HG02981 (cell line): ENCODE measurements around the gene CST7.

Source experiments
- ATAC-seq: cut with Tn5 transposase; IDR thresholded peaks from one replicate; pipeline ENCODE4 v1.9.1; 2021; ENCODE audit warnings: mild to moderate bottlenecking, moderate library complexity; ENCODE audit not compliant: unreplicated experiment

CST7 gene

DNA sequence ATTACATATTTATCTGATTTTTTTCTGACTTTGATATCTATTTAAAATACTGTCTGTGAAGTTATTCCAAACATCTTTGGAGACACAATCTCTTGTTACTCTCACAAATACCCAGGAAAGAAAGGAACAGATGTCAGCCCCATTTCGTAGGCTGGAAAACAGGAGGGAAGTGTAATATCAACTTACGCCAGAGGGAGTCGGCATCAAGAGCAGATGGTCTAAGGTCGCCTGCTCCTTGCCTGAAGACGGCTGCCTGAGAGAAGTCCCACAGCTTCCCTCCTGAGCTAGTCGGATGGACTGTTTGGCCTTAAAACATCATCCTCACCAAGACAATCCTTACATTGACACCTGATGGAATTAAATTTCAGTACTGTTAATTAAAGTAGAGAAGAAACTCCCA lies 13.4 kb downstream of the CST7 start:
- ATAC-seq: no peak

DNA sequence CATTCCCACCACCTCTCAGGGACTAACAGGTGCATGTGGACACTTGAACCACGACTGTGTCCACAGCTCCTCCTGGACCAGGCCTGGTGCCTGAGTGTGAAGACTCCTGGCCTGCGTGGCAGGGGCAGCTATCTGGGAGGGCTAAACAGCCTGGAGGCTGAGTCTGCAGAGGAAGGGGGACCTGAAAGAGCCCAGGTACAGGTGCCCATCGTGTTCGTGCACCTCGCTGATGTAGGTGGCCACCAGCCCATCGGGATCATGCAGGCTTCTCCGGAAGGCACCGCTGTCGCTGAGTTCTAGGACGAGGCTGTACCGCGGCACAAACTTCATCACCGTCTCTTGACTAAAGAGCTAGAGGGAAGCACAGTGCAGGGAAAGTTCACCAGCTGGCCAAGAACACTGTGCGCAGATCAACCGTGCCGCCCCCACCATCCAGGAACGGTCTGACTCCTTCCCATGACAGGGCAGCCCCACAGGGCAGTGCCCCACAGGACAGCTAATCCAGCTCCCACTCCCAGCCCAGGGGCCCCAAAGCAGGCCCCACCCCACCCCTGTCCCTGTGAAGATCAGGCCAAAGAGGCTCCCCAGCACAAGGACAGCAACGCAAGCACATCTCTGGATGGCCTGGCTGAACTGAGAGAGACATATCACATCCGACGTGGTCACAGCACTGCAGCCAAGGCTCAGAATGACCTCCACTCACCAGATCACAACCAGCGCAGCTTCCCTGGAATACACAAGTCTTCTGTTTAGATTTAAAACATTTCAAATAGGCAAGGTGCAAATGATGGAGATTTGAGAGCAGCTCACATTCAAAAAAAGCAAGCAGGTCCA lies 14.8 kb downstream of the CST7 start:
- ATAC-seq: no peak

DNA sequence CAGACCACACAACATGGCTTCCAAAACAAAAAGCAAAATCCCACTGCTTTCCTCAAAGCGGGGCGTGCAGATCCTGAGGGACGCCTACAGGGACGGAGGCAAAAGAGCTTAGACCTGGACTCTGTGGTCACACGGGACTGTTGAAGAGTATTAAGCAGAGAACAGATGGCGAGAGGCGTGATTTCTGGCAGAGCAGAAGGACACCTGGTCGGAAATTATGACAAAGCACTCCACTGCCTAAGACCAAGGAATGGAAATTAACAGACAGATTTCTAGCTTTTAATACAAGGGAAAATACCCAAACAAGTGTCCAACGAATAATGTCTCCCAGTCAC lies 15.4 kb downstream of the CST7 start:
- ATAC-seq: no peak

DNA sequence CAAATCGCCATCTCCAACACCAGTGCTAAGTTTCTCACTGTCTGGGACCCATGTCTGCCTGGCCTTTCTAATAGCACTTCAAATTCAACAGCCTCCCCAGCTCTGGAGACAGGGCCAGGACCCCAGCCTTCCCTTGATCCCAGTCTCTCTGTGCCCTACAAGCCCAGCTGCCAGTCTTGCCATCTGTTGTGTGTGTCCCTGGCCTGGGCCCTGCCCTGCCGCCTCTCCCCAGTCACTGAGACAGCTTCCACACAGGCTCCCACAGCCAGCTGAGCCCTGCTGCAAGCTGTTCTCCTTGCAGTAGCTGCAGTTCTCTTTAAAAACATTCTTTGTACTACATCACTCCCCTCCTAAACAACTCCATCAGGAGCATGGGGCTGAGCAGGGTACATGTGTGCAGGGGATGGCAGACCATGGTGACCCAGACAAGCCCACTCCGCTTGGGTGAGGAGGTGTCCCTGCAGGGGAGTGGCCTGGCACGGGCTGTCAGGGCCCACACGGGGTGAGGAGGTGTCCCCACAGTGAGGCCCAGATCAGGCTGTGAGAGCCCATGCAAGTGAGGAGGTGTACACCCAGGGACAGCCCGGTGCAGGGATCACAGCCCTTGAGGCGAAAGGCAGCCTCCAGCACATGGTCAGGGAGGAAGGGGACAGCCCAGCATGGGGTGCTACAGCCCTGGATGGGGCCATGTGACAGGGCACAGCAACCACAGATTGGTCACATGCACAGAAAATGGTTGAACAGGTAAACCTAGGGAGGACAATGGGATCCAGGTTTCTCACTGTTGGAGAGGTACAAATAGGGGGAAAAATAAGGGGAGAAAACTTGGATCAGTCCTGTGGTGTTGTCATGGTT lies 16.2 kb downstream of the CST7 start:
- ATAC-seq: no peak

DNA sequence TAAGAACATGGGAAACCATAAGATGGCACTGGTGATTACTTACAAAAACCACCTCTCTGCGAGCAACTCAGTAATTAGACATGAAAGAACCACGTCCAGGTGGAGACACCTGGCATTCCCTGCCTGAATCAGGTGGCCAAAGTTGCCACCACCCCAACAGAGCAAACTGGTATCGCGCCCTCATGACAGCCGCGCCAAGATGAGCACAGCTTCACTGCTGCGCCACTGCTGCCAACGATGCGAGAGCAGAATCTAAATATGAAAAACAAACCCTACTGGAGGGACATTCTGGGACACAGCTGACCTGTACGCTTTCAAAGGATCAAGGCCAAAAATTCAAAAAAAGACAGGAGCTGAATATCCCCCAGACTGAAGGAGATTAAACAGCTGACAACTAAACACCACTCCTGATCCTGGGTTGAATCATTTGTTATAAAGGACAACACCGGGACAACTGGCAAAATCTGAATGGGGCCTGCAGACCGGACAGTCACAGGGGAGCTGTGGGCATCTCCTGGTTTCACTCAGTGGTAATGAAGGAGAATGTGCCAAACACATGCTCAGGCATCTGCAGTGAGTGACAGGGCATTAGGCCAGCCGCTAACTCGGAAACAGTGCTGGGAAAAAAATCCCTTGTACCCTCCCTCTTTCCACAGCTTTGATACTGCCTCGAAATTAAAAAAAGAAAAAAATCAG lies 17.4 kb downstream of the CST7 start:
- ATAC-seq: no peak

DNA sequence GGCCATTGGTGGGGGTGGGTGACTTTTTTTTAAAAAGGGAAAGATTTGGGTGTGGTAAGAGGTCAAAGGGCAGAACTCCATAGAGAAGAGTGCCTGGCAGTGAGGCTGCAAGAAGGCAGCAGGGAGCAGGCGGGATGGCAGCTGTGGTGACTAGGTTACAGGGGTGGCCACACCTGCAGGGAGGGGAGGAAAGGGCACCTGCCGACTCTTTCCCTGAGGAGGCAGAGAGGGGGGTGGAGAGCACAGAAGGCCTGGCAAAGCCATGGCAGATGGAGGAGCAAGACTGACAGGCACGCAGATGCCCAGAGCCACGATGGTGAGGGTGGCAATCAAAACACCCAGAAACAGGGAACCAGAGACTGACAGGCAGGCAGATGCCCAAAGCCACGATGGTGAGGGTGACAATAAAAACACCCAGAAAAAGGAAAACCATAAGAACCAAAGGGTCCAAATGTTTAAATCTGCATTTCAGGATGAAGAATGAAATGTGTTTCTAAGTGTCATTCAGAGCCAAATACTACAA lies 19.3 kb downstream of the CST7 start:
- ATAC-seq: no peak

DNA sequence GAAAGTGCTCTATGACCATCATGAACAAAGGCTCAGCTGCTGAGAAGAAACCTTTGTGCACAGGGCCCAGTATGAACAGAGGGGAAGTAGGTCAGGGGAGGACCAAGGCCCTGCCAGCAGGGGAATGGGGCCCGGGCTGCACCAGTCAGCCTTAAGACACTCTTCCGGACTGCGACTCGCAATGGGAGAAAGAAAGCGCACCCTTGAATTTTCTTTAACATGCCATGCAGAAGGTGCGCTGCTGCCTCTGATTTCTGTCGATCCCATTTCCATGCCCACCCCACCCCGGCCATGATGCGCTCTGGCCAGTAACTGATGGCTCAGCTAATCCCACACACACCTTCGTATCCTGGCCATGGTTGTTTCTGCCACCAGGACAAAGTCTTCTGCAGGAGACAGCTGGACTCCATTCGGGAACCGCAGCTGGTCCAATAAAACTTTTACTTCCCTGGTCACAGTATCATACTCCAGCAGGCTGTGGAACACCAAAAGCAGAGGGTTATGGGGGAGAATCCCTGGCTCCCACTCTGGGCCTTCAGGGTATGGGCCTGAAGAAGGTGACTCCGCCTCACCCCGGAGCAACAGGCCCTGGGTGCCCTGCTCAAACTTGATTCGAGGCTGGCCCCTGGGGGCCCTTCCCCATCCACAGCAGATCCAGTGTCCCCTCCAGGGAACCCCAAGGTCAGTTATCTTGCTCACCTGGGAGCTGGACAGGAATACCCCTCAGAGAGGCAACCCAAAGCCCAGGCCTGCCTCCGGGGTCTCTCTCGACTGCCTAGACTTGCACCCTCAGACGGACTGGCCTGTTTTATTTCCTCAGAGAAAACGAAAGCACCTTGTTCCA lies 20.3 kb downstream of the CST7 start:
- ATAC-seq: no peak

DNA sequence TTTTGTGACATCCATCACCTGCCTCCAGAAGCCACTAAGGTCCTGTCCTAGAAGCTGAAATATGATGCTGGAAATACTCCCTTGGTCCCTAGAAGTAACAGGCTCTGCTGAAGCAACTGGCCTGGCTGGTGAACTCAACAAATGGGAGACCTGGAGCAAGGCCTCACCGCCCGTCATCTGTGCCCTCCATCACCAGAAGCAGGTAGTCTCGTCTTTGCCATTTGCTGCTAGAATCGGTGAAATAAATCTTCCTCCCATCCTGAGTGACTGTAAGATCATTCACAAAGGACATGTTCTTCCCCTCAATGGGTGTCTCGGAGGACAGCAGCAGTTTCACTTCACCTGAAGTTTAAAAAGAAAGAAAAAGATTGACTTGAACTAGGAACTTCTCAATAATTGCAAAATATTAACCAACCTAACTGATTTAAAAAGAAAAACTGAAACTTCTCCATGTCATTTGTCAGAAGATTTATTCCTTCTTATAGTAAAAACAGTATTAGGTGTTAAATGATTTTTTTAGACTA lies 21.0 kb downstream of the CST7 start:
- no peak for ATAC-seq

DNA sequence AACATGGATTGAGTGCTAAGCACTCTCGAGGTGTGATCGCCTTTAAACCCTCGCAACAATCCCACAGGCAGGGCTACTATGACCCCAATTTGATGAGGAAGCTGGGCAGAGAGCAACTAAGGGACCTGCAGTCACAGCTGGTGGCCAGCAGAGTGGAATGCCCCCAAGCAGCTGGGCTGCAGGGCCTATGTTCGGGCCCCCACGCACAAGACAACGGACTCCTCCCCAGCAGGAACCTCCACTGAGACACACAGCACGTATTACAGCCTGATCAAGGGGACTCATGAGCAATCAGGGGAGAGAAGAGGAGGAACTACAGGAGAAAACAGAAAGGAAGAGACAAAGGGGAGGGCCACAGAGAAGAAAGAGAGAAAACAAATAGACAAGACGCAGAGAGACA lies 21.7 kb downstream of the CST7 start:
- ATAC-seq: no peak

DNA sequence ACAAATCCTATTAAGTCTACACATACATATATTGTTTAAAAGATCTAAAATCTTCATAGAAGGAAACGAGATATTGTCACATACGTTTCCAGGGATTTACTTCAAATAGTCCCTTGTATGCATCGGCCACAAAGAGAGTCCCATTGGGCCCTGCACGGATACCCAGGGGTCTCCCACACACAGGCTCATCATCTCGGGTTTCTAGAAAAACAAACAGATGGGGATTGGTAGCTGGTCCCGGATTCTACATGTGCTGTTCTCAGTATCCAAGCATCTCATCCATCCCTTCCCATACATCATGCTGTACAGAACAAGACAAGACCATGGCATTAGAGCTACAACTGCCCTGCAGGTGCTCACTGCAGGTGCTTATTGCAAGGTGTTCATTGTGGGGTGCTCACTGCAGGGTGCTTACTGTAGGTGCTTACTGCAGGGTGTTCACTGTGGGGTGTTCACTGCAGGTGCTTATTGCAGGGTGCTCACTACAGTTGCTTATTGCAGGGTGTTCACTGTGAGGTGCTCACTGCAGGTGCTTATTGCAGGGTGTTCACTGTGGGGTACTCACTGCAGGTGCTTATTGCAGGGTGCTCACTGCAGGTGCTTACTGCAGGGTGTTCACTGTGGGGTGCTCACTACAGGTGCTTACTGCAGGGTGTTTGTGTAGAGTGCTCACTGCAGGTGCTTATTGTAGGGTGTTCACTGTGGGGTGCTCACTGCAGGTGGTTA lies 22.5 kb downstream of the CST7 start:
- ATAC-seq: no peak

DNA sequence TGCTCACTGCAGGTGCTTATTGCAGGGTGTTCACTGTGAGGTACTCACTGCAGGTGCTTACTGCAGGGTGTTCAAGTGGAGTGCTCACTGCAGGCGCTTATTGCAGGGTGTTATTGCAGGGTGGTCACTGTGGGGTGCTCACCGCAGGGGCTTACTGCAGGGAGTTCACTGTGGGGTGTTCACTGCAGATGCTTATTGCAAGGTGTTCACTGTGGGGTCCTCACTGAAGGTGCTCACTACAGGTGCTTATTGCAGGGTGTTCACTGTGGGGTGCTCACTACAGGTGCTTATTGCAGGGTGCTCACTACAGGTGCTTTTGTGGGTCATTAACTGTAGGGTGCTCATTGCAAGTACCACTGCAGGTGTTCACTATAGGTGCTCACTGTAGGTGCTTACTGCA lies 23.3 kb downstream of the CST7 start:
- no peak for ATAC-seq

DNA sequence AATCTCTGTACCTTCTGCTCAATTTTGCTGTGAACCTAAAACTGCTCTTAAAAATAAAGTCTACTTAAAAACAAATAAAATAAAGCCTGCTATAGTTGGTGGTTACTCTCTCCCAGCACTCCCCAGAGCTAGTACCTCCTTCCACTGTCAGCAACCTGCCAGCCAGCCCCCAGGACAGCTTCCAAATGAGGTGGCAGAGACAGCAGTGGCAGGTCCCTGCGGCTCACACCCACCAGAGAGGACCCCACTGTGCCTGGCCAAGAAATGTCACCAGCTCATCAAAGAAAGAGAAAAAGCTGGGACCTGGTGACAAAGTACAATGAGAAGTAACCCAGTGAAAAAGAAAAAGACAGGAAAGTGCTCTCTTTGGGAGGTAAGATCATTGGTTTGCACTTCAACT lies 28.3 kb downstream of the CST7 start:
- no peak for ATAC-seq

DNA sequence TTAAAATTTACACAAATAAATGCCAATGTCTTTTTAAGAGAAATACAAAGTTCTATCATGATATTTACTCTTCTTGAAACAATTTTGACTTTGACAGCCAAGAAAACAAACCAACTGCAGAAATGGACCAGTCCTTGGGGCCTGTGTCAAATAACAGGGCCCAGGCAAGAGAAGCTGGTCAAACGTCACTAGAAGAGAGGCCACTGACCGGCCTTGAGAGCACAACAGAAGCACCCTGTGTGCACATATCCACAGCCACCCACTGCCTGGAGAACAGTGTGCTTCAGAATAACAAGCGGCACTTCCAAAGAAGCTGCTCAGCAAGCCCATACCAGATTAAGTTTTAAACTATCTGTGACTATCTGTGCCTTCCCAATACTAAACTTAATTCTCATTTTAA lies 28.7 kb downstream of the CST7 start:
- no peak for ATAC-seq

DNA sequence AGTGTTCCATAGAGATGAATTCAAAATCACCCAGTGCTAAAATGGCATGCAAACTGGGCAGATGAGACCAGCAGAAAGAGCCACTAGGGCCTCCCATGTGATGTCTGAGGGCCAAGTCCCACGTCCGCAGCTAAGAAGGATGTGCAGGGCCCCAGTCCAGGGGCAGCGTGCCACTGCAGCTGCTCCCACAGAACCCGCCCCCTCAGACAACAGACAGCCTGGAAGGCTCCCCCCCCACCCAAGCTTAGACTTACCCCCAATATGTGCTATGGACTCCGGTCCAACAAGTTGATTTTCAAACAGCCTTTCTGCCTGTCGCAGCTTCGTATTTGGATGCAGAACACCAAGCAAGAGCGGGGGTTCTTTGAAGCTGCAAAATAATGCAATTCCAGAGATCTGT lies 29.4 kb downstream of the CST7 start:
- ATAC-seq: no peak

DNA sequence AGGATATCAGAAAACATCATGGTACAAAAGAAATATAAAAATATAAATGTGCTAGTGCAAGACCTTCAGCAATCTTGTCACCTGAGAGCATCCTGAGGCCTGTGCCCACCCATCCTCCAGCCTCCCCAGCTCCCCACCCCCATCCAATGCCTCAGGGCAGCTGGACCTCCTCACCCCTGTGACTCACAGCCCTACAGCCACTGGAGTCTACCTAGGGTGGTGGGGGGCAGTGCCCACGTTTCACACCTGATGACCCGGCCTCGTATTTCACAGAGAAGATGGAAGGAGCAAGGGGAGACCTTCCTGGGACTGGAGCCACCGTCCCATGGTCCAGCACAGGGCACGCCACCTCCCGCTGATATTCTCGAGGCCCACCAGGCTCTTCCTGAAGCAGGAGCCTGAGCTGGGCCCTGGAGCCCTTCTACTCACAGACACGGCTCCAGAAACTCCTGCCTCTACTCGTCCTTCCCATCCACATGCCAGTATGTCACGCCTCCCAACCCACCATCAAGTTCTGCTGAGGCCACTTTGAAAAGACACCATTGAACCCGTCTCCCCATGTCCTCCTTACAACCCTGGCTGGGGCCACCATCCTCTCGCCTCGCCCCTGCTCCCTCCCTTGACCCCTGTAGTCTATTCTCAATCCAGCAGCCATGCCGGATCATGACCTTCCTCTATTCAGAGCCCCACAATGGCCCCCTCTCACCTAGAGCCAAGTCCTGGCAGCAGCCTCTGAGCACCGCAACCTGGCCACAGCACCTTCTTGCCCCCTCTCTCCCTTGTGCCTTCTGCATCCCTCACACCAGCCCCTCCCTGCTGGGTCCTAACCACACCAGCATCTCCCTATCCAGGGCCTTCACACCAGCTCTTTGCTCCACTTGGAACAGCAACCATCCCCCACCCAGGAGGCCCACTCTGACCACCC lies 30.2 kb downstream of the CST7 start:
- no peak for ATAC-seq

DNA sequence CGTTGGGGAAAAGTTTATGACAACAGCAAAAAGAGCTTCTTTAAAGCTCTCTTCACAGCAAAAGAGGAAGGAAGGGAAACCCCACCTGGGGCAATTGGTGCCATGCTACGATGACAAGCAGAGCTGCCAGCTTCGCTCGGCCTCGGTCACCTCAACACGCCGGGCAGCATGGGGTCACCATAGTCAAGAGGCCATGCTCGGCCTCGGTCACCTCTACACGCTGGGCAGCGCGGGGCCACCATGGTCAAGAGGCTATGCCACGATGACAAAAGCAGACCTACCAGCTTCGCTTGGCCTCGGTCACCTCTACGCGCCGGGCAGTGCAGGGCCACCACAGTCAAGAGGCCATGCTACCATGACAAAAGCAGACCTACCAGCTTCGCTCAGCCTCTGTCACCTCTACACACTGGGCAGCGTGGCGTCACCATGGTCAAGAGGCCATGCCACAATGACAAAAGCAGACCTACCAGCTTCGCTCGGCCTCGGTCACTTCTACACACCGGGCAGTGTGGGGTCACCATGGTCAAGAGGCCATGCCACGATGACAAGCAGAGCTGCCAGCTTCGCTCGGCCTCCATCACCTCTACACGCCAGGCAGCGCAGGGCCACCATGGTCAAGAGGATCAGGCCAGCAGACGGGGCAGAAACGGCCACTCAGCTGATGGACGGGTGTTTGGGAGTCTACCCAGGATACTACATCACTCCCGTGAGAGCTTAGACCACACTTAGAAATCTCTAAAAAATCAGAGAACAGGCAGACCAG lies 31.4 kb downstream of the CST7 start:
- ATAC-seq: no peak

DNA sequence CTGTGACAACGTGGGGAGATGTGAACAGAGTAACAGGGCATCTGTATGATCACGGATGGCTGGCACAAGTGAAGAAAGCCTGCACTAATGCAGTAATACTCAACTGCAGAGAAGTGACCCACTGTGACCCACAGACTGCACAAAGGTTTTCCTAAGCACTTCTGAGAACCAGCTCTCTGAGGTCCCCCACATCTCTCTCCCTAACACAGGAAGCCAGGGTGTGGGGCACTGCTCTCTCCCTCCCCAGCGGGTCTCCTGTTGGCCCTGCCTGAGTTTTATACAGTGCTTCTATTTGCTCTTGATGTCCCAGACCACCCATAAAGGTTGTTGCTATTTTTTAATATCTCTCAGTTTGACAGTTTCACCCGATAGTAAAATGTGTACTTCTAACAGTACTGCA lies 32.2 kb downstream of the CST7 start:
- ATAC-seq: no peak

DNA sequence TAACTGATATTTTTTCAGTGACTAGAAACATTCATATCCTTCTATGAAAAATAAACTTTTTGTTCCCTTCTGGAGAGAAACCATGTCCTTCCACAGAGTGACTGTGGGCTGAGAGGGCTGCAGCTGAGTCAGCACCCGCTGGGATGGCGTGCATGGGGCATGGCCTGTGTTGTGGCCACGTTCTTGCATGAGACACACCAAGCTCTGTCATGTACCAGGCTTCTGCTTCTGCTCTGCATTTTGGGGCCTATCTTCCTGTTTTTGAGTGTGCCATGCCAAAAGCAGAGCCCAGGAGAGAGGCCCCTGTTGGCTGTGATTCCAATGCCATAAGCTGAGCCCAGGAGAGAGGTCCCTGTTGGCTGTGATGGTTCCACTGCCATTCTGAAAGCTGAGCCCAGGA lies 32.7 kb downstream of the CST7 start:
- ATAC-seq: no peak
